Dermis lymphatic vessel endothelial cell (primary cell): ENCODE data around the gene LRRC46. TPM values are rescaled to one million over a fixed set of nuclear protein-coding genes. Genes with fewer than 3 reads are reported as not detected.

Experiments
- total RNA-seq: library from RNA; depleted of rRNA; stranded (reverse); fragments of >200 nt; gene quantifications from 2 replicates; pipeline ENCODE4 v1.2.1, GENCODE V29; 2014

LRRC46 gene, protein sequence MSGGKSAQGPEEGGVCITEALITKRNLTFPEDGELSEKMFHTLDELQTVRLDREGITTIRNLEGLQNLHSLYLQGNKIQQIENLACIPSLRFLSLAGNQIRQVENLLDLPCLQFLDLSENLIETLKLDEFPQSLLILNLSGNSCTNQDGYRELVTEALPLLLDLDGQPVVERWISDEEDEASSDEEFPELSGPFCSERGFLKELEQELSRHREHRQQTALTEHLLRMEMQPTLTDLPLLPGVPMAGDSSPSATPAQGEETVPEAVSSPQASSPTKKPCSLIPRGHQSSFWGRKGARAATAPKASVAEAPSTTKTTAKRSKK
- total RNA-seq = not detected in 2 replicates

DNA sequence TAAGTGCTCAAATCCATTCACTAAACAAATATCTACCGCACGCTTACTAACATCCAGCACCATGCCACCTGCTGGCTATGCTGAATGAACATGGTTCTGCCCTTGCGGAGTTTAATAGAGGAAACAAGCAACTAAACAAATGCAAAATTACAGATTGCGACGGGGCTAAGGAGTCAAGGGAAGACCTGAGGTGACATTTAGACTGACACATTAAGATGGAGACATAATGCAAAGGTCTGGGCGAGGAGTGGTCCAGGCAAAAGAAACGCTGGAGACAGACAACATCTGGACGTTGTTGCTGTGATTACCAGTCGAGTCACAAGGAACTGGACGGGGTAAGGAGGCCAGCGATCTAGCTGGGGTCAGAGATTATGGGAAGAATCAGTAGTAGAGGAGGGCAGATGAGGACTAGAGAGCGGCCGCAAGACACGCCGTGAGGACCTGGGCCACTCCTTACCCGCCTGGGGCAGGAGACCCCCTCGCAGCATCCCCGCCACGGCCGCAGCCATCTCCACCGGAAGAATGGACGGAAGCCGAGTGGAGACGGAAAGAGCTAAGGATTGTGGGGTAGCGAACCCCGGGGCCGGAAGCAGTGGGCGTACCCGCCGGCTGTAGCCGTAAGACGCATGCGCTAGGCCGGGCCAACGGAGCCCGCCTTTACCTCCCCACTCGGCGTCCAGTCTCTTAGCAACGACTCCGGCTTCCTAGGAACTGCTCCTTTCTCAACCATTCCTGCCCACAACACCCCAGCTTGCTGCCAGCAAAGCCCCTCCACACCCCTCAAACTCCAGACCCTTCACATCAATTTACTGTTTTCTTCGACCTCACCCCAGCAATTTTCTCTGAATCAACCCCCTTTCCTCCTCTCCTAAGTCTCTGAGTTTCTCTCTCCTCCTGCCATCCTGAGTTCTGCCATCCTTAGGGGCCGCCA is at the start of gene LRRC46, which contains the start of gene MRPL10:
LRRC46 (plus strand) TSS at position 668 of the 931 bp plus-strand sequence. CDS start 320 bp downstream, outside the sequence.
MRPL10 (minus strand) TSS at position 539 of the 931 bp plus-strand sequence; CDS start at position 509, 30 bp downstream.

DNA sequence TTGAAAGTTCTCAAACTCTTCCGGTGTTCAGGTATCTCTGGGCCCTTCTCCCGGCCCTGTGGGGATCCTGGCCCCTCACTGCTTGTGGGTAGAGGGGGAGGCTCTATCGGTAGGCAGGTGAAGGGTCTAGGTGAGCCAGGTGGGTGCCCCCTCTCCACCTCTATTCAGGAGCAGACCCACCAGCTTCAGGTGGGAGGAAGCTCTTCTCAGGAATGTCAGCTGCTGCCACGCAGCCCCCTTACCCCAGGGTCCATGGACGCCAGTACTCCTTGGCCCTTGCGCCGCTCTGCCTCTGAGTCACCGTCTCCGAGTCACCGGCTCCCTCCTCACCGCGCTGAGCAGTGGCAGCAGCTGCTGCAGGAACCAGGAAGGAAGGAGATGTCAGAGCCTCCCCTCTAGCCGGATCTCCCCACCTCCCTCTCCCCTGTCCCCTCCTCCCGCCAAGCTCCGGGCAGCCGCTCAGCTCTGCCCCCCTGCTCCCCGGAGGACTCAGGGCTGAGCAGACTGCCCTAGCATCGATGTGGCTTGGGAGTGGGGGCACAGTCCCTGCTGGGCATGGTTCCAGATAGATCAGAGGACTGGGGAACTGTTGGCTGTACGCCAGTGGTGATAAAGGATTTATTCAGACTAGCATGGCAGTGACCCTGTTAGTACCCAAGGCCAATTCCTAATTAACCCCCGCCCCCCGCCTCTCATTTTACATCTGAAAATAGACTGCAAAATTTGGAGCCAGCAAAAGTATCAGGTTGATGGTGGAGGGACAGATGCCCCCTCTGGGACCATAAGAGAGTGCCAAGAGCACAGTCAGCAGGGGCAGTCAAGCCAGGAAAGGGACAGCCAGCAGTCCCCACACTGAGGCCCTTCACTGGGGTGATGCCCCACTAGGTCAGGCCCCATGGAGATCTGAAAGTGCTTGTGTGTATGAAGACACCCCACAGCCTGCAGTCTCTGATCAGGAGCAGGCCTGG is 9.8 kb upstream of the LRRC46 start, which contains the start of gene OSBPL7:
OSBPL7 (minus strand) TSS at position 371 of the 968 bp plus-strand sequence. CDS start 1,516 bp downstream, outside the sequence.

DNA sequence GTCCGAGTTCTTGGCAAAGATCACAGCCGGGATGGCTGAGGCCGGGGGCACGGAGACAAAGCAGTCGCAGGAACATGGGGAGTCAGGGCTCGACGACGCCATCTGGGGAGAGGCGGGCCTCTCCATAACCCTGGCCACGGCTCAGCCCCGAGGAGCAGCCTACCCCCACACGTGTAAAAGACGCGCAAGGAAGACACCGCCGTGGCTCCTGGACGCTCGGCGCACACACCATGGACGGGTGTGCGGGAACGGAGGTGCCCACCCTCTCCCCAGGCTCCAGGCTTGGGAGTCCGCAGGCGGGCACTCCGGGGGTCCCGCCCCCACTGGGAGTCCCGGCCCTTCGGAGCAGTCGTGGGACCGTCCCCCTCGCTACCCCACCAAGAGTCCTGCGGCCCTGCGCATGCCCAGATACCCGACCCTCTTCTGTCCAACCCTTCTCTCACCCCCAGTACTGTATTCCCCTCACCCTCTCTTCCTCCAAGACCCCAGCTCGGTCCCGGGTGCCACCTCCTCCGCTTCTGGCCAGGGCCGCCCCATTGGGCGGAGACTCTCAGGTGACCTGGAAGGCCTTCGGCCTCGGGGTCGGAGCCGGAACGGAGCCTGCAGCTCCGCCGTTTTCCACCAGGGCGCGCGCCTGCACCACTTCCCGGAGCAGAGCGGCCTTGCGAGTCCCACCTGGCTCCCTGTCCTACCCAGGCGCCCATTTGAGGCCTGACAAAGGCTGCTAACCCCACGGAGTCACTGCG is 9.4 kb downstream of the LRRC46 start, which contains the start of gene SCRN2:
SCRN2 (minus strand) TSS at position 532 of the 746 bp plus-strand sequence; CDS start at position 102, 430 bp downstream.

DNA sequence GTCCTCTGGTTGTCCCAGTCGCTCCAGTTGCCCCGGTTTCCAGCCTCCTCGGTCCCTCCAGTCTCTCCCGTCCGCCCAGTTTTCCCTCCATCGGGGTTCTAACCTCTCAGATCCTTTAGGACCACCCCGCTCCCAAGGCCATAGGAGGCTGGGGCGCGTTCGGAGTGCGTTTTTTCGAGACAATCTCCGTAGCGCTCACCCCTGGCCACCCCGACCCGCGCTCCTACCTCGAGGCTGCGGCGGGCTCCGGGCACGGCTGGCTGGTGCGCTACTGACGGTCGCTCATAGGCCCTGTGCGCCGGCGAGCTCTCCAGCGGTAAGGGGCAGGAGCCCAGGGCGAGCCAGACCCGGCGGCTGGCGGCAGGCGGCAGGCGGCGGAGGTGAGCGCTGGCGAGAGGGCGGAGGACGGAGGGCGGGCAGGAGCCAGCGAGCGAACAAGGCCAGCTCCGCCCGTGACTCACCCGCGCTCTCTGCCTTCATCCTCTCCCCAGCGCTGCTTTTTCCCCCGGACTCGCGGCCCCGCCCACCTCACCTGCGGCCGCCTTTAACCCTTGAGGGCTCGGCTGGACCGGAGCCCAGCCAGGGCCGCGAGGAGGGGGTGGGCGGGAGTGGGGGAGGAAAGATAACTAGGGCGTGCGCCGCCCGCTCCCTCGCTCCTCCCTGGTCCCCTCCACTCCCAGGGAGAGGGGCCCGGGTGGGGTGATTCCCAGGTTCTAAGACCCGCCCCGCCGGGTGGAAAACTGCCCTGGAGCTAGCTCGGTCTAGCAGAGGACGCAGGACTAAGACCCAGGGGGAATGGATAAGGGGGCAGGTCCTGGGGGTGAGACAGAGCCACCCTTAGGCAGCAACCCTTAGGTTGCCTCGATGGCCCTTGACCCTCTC is 19.5 kb downstream of the LRRC46 start, which contains the start of gene SP6:
SP6 (minus strand) TSS at position 472 of the 882 bp plus-strand sequence. CDS start 2,734 bp downstream, outside the sequence.

Other genes starting within 250 kb of the LRRC46 start
- 220 and 265 TPM in 2 replicates for gene KPNB1, start 181.8 kb upstream of the LRRC46 start, total RNA-seq
- 5.3 and 10.7 TPM in 2 replicates for gene TBKBP1, start 137.5 kb upstream of the LRRC46 start, total RNA-seq
- under 0.01 and 0.09 TPM in 2 replicates for gene TBX21, start 98.4 kb upstream of the LRRC46 start, total RNA-seq
- 5.0 TPM in 2 replicates for gene OSBPL7, start 9.9 kb upstream of the LRRC46 start, total RNA-seq
- gene MRPL10, start 129 bp upstream of the LRRC46 start, total RNA-seq = 18.5 and 19.0 TPM in 2 replicates
- gene SCRN2, start 9.6 kb downstream of the LRRC46 start, total RNA-seq = 28.7 and 34.8 TPM in 2 replicates
- 1.4 and 1.7 TPM in 2 replicates for gene SP6, start 19.5 kb downstream of the LRRC46 start, total RNA-seq
- gene SP2, start 64.6 kb downstream of the LRRC46 start, total RNA-seq = 1.4 and 1.8 TPM in 2 replicates
- gene PNPO, start 109.9 kb downstream of the LRRC46 start, total RNA-seq = 19.4 and 21.3 TPM in 2 replicates
- gene PRR15L, start 126.2 kb downstream of the LRRC46 start, total RNA-seq = not detected in 2 replicates
- 65.1 and 76.4 TPM in 2 replicates for gene CDK5RAP3, start 139.4 kb downstream of the LRRC46 start, total RNA-seq
- 9.1 and 11.2 TPM in 2 replicates for gene COPZ2, start 206.1 kb downstream of the LRRC46 start, total RNA-seq
- 90.9 and 123 TPM in 2 replicates for gene NFE2L1, start 216.7 kb downstream of the LRRC46 start, total RNA-seq